Heart right ventricle (tissue), 16 donors: ENCODE measurements around the gene NTHL1. TPM values are rescaled to one million over a fixed set of nuclear protein-coding genes. Genes with fewer than 3 reads are reported as not detected.
A peak's percentile ranks its signal among the peaks of the same experiment; 100 is the strongest.

ENCODE experiments used
- ATAC-seq, 8 donors: fragments of 200-7000 bp; cut with Tn5 transposase; one replicate each; pipeline ENCODE4 v1.9.1; 2020; ENCODE audit warnings: mild to moderate bottlenecking in 8 of 8, moderate library complexity in 8 of 8, moderate number of reproducible peaks in 1 of 8
- DNase-seq, 2 donors: peaks; one replicate each; pipeline ENCODE4 v3.0.0-alpha.2; 2020
- H3K27ac ChIP-seq, 10 donors: fragments of 200-600 bp; sonication (generic) in 2 of 10; one replicate each; pipeline versions ENCODE4 v1.5.0 to v1.8.0; 2020 to 2022; ENCODE audit warnings: mild to moderate bottlenecking in 3 of 10
- H3K27me3 ChIP-seq, 7 donors: fragments of 200-600 bp; one replicate each; pipeline ENCODE4 v1.8.0; 2021 to 2022; ENCODE audit warnings: mild to moderate bottlenecking in 2 of 7
- H3K36me3 ChIP-seq, 9 donors: fragments of 200-600 bp; sonication (generic) in 1 of 9; one replicate each; pipeline versions ENCODE4 v1.5.0 to v1.8.0; 2020 to 2022; ENCODE audit warnings: mild to moderate bottlenecking in 2 of 9
- H3K4me1 ChIP-seq, 9 donors: fragments of 200-600 bp; sonication (generic) in 1 of 9; one replicate each; pipeline versions ENCODE4 v1.5.0 to v1.8.0; 2020 to 2022; ENCODE audit warnings: mild to moderate bottlenecking in 4 of 9
- H3K4me3 ChIP-seq, 10 donors: fragments of 200-600 bp; sonication (generic) in 2 of 10; one replicate each; pipeline versions ENCODE4 v1.5.0 to v1.8.0; 2020 to 2022; ENCODE audit warnings: mild to moderate bottlenecking in 7 of 10, moderate library complexity in 2 of 10
- H3K9me3 ChIP-seq, 11 donors: fragments of 200-600 bp in 10 of 11; sonication (generic) in 2 of 11; one replicate each; pipeline versions ENCODE4 v1.5.0 to v1.8.0; 2013 to 2022; ENCODE audit warnings: mild to moderate bottlenecking in 2 of 11, control low read depth in 1 of 11, moderate library complexity in 1 of 11
- CTCF ChIP-seq, 9 donors: fragments of 200-600 bp; sonication (generic) in 2 of 9; IDR thresholded peaks; one replicate each; pipeline versions ENCODE4 v1.5.0 to v1.8.0; 2021 to 2022; ENCODE audit warnings: antibody characterized with exemption in 9 of 9, mild to moderate bottlenecking in 5 of 9, moderate library complexity in 1 of 9
- WGBS, 2 donors: extraction: QIAGEN DNeasy Blood & Tissue Kit; methylation state at CpG; one replicate each; pipeline ENCODE4 v1.1.7; 2013; ENCODE audit warnings: inconsistent platforms in 1 of 2; 5-methylcytosine and 5-hydroxymethylcytosine counted together
- intact Hi-C, 10 donors: fragments of 100-400 bp; cut with DNase I; formaldehyde crosslinking; loops; one replicate each; pipeline versions ENCODE4 v1.11.1 to v1.14.2; 2022
- polyA plus RNA-seq, 2 donors: library from polyadenylated mRNA; stranded (reverse); fragments of 200-250 nt; gene quantifications; one replicate each; pipeline ENCODE4 v1.2.3, GENCODE V29; 2013
- total RNA-seq, 10 donors: library from RNA; stranded (reverse); fragmentation: NEBNext Ultra II Directional in 3 of 10; extraction: Animal tissue kit (Norgen Biotek cat#: 25700) in 3 of 10; gene quantifications; one replicate each; pipeline versions ENCODE4 v1.2.1 to v1.2.4, GENCODE V29; 2021 to 2023
- donor health status: Arrhythmogenic right ventricular cardiomyopathy.
- donor health status: ischemic (EF 13 %, LVEDD 7.1; RV severe dilation, severe dysfunction).
- donor health status: healthy with polysubstance abuse.
- donor health status: DM: no; HTN: yes; CAD: no.
- donor health status: DM: no; HTN: no; CAD: no.
- donor health status: ischemic (EF 25% LVEDD 6.9; RV normal size, moderate dysfunction).
- donor health status: ischemic (EF 25% LVEDD 5.7; RV mildly dilated, moderate dysfunction).
- donor health status: healthy.
- donor health status: DM: yes; HTN: yes; CAD: no.
- donor health status: Ischemic cardiomyopathy.
- donor health status: ischemic (EF 35%, LVEDD 5.7; RV mildly dilated, moderate dysfunction).
- donor health status: nonischemic (EF 11% LVEDD 7.7; RV severe dilation, severe dysfunction).
- donor health status: DM: yes; HTN: yes; CAD: no.
- donor health status: PGD.
- donor health status: ischemic (EF 29% LVEDD 5.4; RV normal size, mild dysfunction).
- donor health status: nonischemic (EF 23%, LVEDD 6.1; RV moderate dilation, normal function).

NTHL1 gene
- total and polyA plus RNA-seq, 12 donors: 9.8 to 51.9 (median 13.9) TPM

GRCh38 chr16:2072926-2073325, 25.3 kb upstream of the NTHL1 start:
- Histone ChIP-seq H3K27me3 (no peaks in the 10 kb centered on the region), H3K36me3 (peaks cover 0 to 100% (median 39%) of the 10 kb centered on the region in 9 donors), H3K27ac (no peak overlapping the region), H3K4me1 (no peaks in the 10 kb centered on the region), H3K4me3 (no peak overlapping the region), H3K9me3 (no peaks in the 10 kb centered on the region)
- intact Hi-C loops: no loop called here
- 83 to 84% methylated on average over 8 of the region's 8 CpGs for WGBS, 2 donors
- no peak for TF ChIP-seq CTCF (IDR thresholded peaks at IDR 0.05)
- no peak for DNase-seq
- no peak for ATAC-seq

- H3K4me1 ChIP-seq: no peaks in the 10 kb centered on the region
- H3K9me3 ChIP-seq: no peaks in the 10 kb centered on the region
- no peak overlapping the region for H3K27ac ChIP-seq
- ATAC-seq (peak in 5 of 8 donors; percentile 8 to 24 (median 14)), DNase-seq (no peak)
- no peaks in the 10 kb centered on the region for H3K27me3 ChIP-seq
- WGBS, 2 donors: 78 to 83% methylated on average over 33 to 34 of the region's 34 CpGs
- peaks cover 0 to 99% (median 46%) of the 10 kb centered on the region in 9 donors for H3K36me3 ChIP-seq
- H3K4me3 ChIP-seq: no peak overlapping the region
- intact Hi-C loops: no loop called here
- no peak for TF ChIP-seq CTCF (IDR thresholded peaks at IDR 0.05)
These were observed 24.0 kb upstream of the NTHL1 start for GRCh38 chr16:2071454-2072202.

- H3K27ac ChIP-seq: no peak overlapping the region
- H3K4me1 ChIP-seq: no peaks in the 10 kb centered on the region
- ATAC-seq (peak in 3 of 8 donors; percentile 5 to 11 (median 7)), DNase-seq (no peak)
- no peaks in the 10 kb centered on the region for H3K27me3 ChIP-seq
- H3K4me3 ChIP-seq: no peak overlapping the region
- TF ChIP-seq CTCF (IDR thresholded peaks at IDR 0.05): no peak
- H3K9me3 ChIP-seq: no peaks in the 10 kb centered on the region
- peaks cover 0 to 99% (median 43%) of the 10 kb centered on the region in 9 donors for H3K36me3 ChIP-seq
- intact Hi-C loops: no loop called here
- 94 to 95% methylated on average over 27 to 29 of the region's 29 CpGs for WGBS, 2 donors
These were observed 23.2 kb upstream of the NTHL1 start for GRCh38 chr16:2070576-2071453.

GRCh38 chr16:2066139-2066538, 18.5 kb upstream of the NTHL1 start:
- no peaks in the 10 kb centered on the region for H3K9me3 ChIP-seq
- H3K36me3 ChIP-seq: peaks cover 0 to 98% (median 48%) of the 10 kb centered on the region in 9 donors
- no peaks in the 10 kb centered on the region for H3K27me3 ChIP-seq
- WGBS, 2 donors: 98 to 99% methylated on average over 11 of the region's 11 CpGs
- H3K4me1 ChIP-seq: no peaks in the 10 kb centered on the region
- no peak overlapping the region for H3K27ac ChIP-seq
- DNase-seq (no peak), ATAC-seq (no peak)
- TF ChIP-seq CTCF (IDR thresholded peaks at IDR 0.05): no peak
- intact Hi-C loops: loop anchor here in 1 of 10 donors (10.0 kb wide), 1 partner anchor 51 kb away; the partner anchor contains the start of gene NPW
- no peak overlapping the region for H3K4me3 ChIP-seq
